Spleen (tissue), 7 donors: ENCODE data around the gene TMEM179.

Experiments used
- POLR2A ChIP-seq, 3 donors: fragments of 450-650 bp; IDR thresholded peaks; one replicate each; pipeline ENCODE4 v1.5.1; 2017; ENCODE audit warnings: antibody characterized with exemption in 3 of 3, mild to moderate bottlenecking in 1 of 3
- TF ChIP-seq, protein P1 (sequence below), 11 experiments: fragments of 200-600 bp in 7 of 11; fragments of 450-650 bp in 4 of 11; sonication (generic) in 4 of 11; IDR thresholded peaks in 8 of 11; conservative IDR thresholded peaks in 3 of 11; 1 replicate in 7 of 11; 2 replicates in 4 of 11; pipeline versions ENCODE4 v1.4.0 to v1.8.0; 2016 to 2021; ENCODE audit warnings: antibody characterized with exemption in 11 of 11, inconsistent platforms in 4 of 11, mild to moderate bottlenecking in 1 of 11
- donor health status: DM: no; HTN: no; CAD: no; lungs with moderate emphysema.
- donor health status: DM: no; HTN: no; CAD: no.
- donor health status: DM: no; HTN: no; CAD: no.

DNA sequence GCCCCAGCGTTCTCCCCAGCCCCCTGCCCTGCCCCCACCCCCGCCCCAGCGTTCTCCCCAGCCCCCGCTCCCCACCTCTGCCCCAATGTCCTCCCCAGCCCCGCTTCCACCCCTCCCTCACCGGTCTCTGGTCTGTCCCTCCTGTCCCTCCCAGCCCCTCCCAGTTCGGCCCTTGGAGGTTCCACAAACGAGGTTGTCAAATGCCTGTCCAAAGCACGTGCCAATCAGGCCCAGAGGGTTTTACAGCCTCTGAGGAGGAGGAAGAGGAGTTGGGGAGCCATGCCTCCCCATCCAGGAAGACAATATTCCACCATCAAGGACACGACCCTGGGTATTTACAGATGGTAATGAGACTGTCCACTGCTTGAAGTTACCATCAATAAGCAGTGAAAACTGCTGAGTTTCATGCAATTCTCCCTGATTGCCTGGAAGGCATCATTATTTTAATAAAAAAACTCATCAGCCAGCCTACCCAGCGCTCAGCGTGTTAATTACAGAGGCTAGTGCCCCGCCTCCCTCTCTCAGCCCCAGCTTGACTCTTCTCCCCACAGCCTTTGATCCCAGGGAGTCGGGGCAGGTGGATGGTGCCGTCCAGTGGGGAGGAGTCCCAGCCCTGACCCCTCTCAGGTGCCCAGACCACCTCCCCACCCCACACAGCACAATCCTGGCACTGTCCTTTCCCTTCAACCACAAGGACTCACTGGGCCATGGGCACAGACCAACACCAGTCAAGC is 55.6 kb downstream of the TMEM179 start:
- TF ChIP-seq, protein P1, sequence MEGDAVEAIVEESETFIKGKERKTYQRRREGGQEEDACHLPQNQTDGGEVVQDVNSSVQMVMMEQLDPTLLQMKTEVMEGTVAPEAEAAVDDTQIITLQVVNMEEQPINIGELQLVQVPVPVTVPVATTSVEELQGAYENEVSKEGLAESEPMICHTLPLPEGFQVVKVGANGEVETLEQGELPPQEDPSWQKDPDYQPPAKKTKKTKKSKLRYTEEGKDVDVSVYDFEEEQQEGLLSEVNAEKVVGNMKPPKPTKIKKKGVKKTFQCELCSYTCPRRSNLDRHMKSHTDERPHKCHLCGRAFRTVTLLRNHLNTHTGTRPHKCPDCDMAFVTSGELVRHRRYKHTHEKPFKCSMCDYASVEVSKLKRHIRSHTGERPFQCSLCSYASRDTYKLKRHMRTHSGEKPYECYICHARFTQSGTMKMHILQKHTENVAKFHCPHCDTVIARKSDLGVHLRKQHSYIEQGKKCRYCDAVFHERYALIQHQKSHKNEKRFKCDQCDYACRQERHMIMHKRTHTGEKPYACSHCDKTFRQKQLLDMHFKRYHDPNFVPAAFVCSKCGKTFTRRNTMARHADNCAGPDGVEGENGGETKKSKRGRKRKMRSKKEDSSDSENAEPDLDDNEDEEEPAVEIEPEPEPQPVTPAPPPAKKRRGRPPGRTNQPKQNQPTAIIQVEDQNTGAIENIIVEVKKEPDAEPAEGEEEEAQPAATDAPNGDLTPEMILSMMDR (IDR thresholded peaks at IDR 0.05 in 8 of 11, conservative IDR thresholded peaks at IDR 0.05 in 3 of 11) = no peak
- TF ChIP-seq POLR2A (IDR thresholded peaks at IDR 0.05) = no peak
